K562 (cell line): Measurements from ENCODE around the gene RBSN. TPM values are rescaled to one million over a fixed set of nuclear protein-coding genes. Genes with fewer than 3 reads are reported as not detected.
A peak's percentile ranks its signal among the peaks of the same experiment; 100 is the strongest.

ENCODE experiments used
- ARHGAP35 ChIP-seq: fragments of 450-650 bp; IDR thresholded peaks from 2 replicates; pipeline ENCODE4 v1.6.1; 2018; ENCODE audit not compliant: partially characterized antibody
- BACH1 ChIP-seq: fragments of 200-800 bp; sonication (Bioruptor generic); IDR thresholded peaks from 2 replicates; pipeline ENCODE4 v1.6.1; 2016; ENCODE audit warnings: missing genetic modification characterization, missing compliant biosample characterization
- DIDO1 ChIP-seq: fragments of 450-650 bp; IDR thresholded peaks from 2 replicates; pipeline ENCODE4 v1.6.1; 2016; ENCODE audit warnings: low read depth, missing biosample characterization, missing genetic modification characterization
- EHMT2 ChIP-seq: fragments of 450-650 bp; IDR thresholded peaks from 2 replicates; pipeline ENCODE4 v1.6.1; 2018; ENCODE audit warnings: antibody characterized with exemption
- FIP1L1 ChIP-seq: fragments of 200-400 bp; formaldehyde crosslinking; IDR thresholded peaks from 2 replicates; pipeline ENCODE4 v1.6.1; 2018; ENCODE audit warnings: mild to moderate bottlenecking, low read depth, low read length; ENCODE audit not compliant: poor library complexity, severe bottlenecking
- HDAC3 ChIP-seq: fragments of 450-650 bp; IDR thresholded peaks from 2 replicates; pipeline ENCODE4 v1.6.1; 2018; ENCODE audit warnings: borderline replicate concordance, mild to moderate bottlenecking, moderate library complexity; ENCODE audit not compliant: partially characterized antibody
- NCOA1 ChIP-seq: fragments of 450-650 bp; IDR thresholded peaks from 2 replicates; pipeline ENCODE4 v1.6.1; 2016; ENCODE audit warnings: low read depth
- NFYB ChIP-seq: IDR thresholded peaks from 2 replicates; pipeline ENCODE4 v1.6.1; 2011; ENCODE audit warnings: mild to moderate bottlenecking, moderate library complexity; ENCODE audit not compliant: insufficient read length; ENCODE audit errors: extremely low read depth
- RBFOX2 ChIP-seq: fragments of 200-400 bp; formaldehyde crosslinking; IDR thresholded peaks from 2 replicates; pipeline ENCODE4 v1.6.1; 2017; ENCODE audit warnings: low read depth, mild to moderate bottlenecking, low read length, moderate library complexity
- SRSF9 ChIP-seq: fragments of 200-400 bp; formaldehyde crosslinking; IDR thresholded peaks from 2 replicates; pipeline ENCODE4 v1.6.1; 2017; ENCODE audit warnings: low read depth, low read length, borderline replicate concordance
- ZFX ChIP-seq: sonication (generic); formaldehyde crosslinking; IDR thresholded peaks from 2 replicates; pipeline ENCODE4 v1.8.0; 2022; ENCODE audit warnings: mild to moderate bottlenecking, missing genetic modification reagents, moderate library complexity
- polyA plus RNA-seq, 8 experiments: library from polyadenylated mRNA; depleted of rRNA in 4 of 8; stranded (reverse) in 5 of 8; unstranded in 3 of 8; fragments of >200 nt; fragmentation: Nextera tagmentation in 2 of 8; fragmentation: Illumina TruSeq in 1 of 8; extraction: Ambion mirVana in 2 of 8; extraction: Trizol in 1 of 8; gene quantifications; 2 replicates each; pipeline versions ENCODE4 v1.2.1 to v1.2.3, GENCODE V29; 2011 to 2014; ENCODE audit warnings: inconsistent platforms in 1 of 8, missing spikeins in 1 of 8
- total RNA-seq, 7 experiments: library from RNA; depleted of rRNA in 6 of 7; stranded (reverse); fragments of >200 nt in 6 of 7; fragmentation: Illumina TruSeq in 2 of 7; extraction: Trizol in 2 of 7; gene quantifications; 2 replicates each; pipeline versions ENCODE4 v1.2.1 to v1.2.3, GENCODE V29; 2011 to 2021; ENCODE audit warnings: low replicate concordance in 1 of 7
- TF ChIP-seq, protein P1 (sequence below): fragments of 250-450 bp; sonication (Bioruptor Pico); IDR thresholded peaks from 2 replicates; pipeline ENCODE4 v1.5.0; 2020; ENCODE audit warnings: mild to moderate bottlenecking, borderline replicate concordance
- TF ChIP-seq, protein P2 (sequence below), 2 experiments: fragments of 450-650 bp; IDR thresholded peaks; 2 replicates each; pipeline ENCODE4 v1.6.1; 2016; ENCODE audit warnings: mild to moderate bottlenecking in 2 of 2, borderline replicate concordance in 1 of 2, low read depth in 1 of 2, moderate library complexity in 1 of 2
- TF ChIP-seq, protein P3 (sequence below), 3 experiments: IDR thresholded peaks in 2 of 3; conservative IDR thresholded peaks in 1 of 3; 2 replicates each; pipeline ENCODE4 v1.5.1; 2011 to 2012; ENCODE audit warnings: low read length in 3 of 3, mild to moderate bottlenecking in 3 of 3, control low read depth in 2 of 3, improper control_type of control experiment in 1 of 3, inconsistent platforms in 1 of 3, low read depth in 1 of 3, mixed read lengths in 1 of 3, moderate library complexity in 1 of 3; ENCODE audit not compliant: insufficient read depth in 2 of 3

Gene RBSN
- total and polyA plus RNA-seq, 9 of the 15 experiments (the other 6 are each of a cell fraction or from before 2014, with no cell fraction given), result 2.9 to 19.6 (median 15.0) TPM

DNA sequence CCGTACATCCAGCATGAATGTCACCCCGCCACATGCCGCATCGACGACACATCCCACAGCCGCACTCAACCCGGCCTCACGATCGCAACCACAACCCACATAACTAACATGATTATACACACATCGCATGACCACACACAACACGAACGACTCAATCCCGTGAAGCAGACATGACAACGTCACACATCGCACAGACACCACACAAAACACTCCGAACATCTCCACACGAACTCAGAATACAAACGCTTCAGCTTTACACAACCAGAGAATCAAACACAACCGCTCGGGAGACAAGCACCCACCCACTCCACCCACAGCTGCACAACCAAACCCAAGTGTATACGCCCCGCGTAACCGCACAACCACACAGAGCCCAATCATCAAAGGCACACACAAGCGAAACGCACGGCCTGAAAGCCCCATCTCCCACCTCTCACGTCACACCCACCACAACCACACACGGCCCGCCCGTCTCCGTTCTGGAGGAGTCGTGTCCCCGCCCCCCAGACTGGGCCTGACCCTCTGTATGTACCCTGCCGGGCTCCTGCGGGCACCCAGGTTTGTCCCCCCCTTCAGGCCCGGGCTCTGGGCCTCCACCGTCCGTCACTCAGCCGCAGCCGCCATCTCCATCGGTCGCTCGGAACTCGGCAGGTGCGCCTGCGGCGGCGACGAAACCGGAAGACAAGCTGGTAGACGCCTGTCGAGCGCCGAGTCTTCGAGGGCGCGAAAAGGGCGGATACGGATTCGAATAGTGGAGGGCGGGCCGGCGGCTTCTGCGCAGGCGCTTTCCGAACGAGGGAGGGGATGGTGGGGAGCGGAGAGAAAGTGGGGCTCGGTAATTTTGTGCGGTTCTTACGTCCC is at the start of gene RBSN (continued):
- peak; percentile 2; the same call in 1 of the 2 replicates for TF ChIP-seq EHMT2
- peak; percentile 73 for TF ChIP-seq ARHGAP35
- no peak for TF ChIP-seq BACH1 (tag)
- peak; percentile 69 for TF ChIP-seq NCOA1
- TF ChIP-seq, protein P1, sequence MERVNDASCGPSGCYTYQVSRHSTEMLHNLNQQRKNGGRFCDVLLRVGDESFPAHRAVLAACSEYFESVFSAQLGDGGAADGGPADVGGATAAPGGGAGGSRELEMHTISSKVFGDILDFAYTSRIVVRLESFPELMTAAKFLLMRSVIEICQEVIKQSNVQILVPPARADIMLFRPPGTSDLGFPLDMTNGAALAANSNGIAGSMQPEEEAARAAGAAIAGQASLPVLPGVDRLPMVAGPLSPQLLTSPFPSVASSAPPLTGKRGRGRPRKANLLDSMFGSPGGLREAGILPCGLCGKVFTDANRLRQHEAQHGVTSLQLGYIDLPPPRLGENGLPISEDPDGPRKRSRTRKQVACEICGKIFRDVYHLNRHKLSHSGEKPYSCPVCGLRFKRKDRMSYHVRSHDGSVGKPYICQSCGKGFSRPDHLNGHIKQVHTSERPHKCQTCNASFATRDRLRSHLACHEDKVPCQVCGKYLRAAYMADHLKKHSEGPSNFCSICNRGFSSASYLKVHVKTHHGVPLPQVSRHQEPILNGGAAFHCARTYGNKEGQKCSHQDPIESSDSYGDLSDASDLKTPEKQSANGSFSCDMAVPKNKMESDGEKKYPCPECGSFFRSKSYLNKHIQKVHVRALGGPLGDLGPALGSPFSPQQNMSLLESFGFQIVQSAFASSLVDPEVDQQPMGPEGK (CRISPR knock-in tag), result 0 out of 2 replicates have a peak, but pooled peaks have one; percentile 34
- TF ChIP-seq SRSF9, result no peak
- TF ChIP-seq DIDO1 (tag), result peak; percentile 98
- no peak for TF ChIP-seq HDAC3
- no peak for TF ChIP-seq NFYB
- TF ChIP-seq ZFX (CRISPR knock-in tag), result peak; percentile 99
- TF ChIP-seq FIP1L1, result peak; percentile 89
- peak; percentile 93 for TF ChIP-seq RBFOX2
- TF ChIP-seq, protein P2, sequence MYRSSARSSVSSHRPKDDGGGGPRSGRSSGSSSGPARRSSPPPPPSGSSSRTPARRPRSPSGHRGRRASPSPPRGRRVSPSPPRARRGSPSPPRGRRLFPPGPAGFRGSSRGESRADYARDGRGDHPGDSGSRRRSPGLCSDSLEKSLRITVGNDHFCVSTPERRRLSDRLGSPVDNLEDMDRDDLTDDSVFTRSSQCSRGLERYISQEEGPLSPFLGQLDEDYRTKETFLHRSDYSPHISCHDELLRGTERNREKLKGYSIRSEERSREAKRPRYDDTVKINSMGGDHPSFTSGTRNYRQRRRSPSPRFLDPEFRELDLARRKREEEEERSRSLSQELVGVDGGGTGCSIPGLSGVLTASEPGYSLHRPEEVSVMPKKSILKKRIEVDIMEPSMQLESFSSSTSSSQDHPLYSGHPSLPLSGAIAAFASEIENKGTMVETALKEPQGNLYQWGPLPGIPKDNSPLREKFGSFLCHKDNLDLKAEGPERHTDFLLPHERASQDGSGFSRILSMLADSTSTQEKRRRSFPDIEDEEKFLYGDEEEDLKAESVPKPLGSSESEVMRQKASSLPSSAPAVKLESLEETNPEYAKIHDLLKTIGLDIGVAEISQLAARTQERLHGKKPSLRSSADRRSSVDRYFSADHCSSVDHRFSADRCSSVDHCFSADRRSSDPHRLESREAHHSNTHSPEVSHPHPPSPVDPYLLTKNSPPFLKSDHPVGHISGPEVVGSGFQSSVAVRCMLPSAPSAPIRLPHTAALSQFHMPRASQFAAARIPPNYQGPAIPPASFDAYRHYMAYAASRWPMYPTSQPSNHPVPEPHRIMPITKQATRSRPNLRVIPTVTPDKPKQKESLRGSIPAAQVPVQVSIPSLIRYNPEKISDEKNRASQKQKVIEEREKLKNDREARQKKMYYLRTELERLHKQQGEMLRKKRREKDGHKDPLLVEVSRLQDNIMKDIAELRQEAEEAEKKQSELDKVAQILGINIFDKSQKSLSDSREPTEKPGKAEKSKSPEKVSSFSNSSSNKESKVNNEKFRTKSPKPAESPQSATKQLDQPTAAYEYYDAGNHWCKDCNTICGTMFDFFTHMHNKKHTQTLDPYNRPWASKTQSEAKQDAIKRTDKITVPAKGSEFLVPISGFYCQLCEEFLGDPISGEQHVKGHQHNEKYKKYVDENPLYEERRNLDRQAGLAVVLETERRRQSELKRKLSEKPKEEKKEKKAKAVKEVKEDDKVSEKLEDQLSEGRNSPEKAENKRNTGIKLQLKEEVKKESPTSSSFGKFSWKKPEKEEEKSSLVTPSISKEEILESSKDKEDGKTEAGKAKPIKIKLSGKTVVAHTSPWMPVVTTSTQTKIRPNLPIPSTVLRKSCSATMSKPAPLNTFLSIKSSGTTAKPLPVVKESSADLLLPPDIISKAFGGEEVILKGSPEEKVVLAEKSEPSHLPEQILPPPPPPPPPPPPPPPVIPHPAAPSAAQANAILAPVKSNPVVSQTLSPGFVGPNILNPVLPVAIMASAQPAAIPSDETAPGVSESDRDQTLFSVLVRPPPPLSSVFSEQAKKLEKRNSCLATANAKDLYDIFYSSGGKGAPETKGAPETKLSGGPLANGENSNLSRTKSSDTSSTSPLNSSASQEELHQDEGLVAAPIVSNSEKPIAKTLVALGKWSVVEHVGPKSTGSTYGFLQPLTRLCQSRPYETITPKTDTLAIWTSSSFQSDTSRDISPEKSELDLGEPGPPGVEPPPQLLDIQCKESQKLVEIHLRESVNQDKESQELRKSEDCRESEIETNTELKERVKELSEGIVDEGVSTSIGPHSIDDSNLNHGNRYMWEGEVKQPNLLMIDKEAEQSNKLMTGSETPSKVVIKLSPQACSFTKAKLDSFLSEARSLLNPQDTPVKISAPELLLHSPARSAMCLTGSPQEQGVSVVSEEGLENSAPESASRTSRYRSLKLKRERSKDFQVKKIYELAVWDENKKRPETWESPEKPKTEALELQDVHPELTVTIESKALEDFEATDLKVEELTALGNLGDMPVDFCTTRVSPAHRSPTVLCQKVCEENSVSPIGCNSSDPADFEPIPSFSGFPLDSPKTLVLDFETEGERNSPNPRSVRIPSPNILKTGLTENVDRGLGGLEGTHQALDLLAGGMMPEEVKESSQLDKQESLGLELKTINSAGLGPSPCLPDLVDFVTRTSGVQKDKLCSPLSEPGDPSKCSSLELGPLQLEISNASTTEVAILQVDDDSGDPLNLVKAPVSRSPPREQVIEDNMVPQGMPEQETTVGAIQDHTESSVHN (IDR thresholded peaks at IDR 0.05; ENCODE audit: borderline replicate concordance in 1 of 2, low read depth in 1 of 2), result peak in 1 of 2 experiments; percentile 39; a peak in 1 of 4 replicates
- TF ChIP-seq, protein P3, sequence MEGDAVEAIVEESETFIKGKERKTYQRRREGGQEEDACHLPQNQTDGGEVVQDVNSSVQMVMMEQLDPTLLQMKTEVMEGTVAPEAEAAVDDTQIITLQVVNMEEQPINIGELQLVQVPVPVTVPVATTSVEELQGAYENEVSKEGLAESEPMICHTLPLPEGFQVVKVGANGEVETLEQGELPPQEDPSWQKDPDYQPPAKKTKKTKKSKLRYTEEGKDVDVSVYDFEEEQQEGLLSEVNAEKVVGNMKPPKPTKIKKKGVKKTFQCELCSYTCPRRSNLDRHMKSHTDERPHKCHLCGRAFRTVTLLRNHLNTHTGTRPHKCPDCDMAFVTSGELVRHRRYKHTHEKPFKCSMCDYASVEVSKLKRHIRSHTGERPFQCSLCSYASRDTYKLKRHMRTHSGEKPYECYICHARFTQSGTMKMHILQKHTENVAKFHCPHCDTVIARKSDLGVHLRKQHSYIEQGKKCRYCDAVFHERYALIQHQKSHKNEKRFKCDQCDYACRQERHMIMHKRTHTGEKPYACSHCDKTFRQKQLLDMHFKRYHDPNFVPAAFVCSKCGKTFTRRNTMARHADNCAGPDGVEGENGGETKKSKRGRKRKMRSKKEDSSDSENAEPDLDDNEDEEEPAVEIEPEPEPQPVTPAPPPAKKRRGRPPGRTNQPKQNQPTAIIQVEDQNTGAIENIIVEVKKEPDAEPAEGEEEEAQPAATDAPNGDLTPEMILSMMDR (IDR thresholded peaks at IDR 0.05 in 2 of 3, conservative IDR thresholded peaks at IDR 0.05 in 1 of 3; ENCODE audit: insufficient read depth in 2 of 3, low read depth in 1 of 3, low read length in 3 of 3), result peak in 2 of 3 experiments; percentile 2 to 17; a peak in 1 of 6 replicates
